Non-pigmented ciliary epithelial cell (primary cell): Measurements from ENCODE around the gene ACOXL.

Experiments
- DNase-seq: peaks from one replicate; pipeline ENCODE4 v3.0.0-alpha.2; 2010; ENCODE audit warnings: low read depth

The ACOXL gene

DNA sequence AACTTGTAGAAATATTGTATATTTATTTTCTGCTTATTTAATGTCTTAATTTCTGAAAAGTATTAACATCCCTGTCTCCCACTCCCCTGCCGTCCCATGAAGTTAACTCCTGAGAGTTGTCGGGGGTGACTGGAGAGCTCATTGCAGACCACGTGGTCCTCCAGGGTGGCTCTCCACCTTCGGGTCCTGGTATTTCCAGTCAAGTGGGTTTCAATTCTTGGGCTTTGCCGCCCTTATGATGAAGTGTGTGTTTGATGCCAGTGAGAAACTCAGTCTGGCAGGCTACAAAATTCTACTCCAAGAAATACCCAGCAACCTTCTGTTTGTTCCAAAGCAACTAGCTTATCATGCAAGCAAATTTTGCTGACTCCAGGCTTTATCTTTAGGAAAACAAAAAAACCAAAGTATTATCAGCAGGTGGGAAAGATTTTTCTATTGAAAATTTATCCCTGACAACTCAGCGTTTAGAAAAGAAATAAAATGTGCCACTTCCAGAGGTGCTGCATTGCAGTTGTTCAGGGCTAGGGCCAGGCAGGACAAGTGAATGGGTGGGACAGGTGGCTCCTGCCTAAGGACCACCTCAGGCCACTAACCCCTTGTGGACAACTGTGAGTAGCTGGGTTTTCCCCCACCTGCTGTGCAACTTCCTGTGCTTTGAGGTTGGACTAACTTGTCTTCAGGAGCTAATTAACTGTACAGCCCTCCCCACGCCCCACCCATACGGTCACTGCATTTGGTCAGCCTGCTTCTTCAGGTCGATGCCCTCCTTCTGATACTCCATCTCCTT, 434.9 kb downstream of the ACOXL start:
- DNase-seq, result no peak

DNA sequence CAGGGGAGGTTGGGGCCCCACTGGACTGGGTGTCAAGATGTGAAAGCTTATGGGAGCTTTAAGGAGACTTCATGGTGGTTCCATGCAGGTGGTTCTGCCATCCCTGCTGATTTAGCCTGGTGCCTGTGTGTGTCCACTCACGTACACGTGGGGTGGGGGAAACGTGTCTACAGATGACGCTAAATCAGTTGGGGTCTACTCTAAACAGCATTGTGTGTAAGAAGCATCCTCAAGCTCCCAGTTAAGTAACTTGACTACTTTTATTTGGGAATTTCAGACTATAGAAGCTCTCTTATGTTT, 435.4 kb downstream of the ACOXL start:
- no peak for DNase-seq
